DOHH2 (cell line): Measurements from ENCODE around the gene P2RX3.

Experiments
- H3F3A ChIP-seq: fragments of 200-600 bp; sonication (generic), shearing (Covaris generic); 2 replicates; pipeline ENCODE4 v1.6.0; 2016; ENCODE audit warnings: antibody characterized with exemption, mild to moderate bottlenecking; ENCODE audit not compliant: control insufficient read depth, insufficient read depth
- H3K27ac ChIP-seq: fragments of 200-600 bp; sonication (generic); 2 replicates; pipeline ENCODE4 v1.5.1; 2014; ENCODE audit warnings: low read depth, mild to moderate bottlenecking, low read length, moderate library complexity
- H3K27me3 ChIP-seq: fragments of 200-600 bp; sonication (generic); 2 replicates; pipeline ENCODE4 v1.6.1; 2014; ENCODE audit warnings: mild to moderate bottlenecking, low read length, mixed read lengths; ENCODE audit not compliant: control insufficient read depth
- H3K36me3 ChIP-seq: fragments of 200-600 bp; sonication (generic); 2 replicates; pipeline ENCODE4 v1.6.1; 2014; ENCODE audit warnings: mild to moderate bottlenecking, low read length, moderate library complexity, mixed read lengths; ENCODE audit not compliant: control insufficient read depth
- H3K4me1 ChIP-seq: fragments of 200-600 bp; sonication (generic); 2 replicates; pipeline ENCODE4 v1.6.1; 2014; ENCODE audit warnings: mild to moderate bottlenecking, low read length, mixed read lengths; ENCODE audit not compliant: control insufficient read depth
- H3K4me2 ChIP-seq: fragments of 200-600 bp; sonication (generic); 2 replicates; pipeline ENCODE4 v1.6.0; 2014; ENCODE audit warnings: mild to moderate bottlenecking, low read length, moderate library complexity
- H3K4me3 ChIP-seq: fragments of 200-600 bp; sonication (generic); 2 replicates; pipeline ENCODE4 v1.5.1; 2014; ENCODE audit warnings: mild to moderate bottlenecking, low read length, mixed read lengths
- H3K79me2 ChIP-seq: fragments of 200-600 bp; sonication (generic); 2 replicates; pipeline ENCODE4 v1.6.1; 2014; ENCODE audit warnings: mild to moderate bottlenecking, low read length, mixed read lengths; ENCODE audit not compliant: control insufficient read depth
- H3K9me2 ChIP-seq: fragments of 200-600 bp; sonication (generic); replicated peaks from 2 replicates; pipeline ENCODE4 v1.6.1; 2014; ENCODE audit warnings: mild to moderate bottlenecking, low read length, mixed read lengths; ENCODE audit not compliant: control insufficient read depth
- H3K9me3 ChIP-seq: fragments of 200-600 bp; sonication (generic); 2 replicates; pipeline ENCODE4 v1.6.1; 2014; ENCODE audit warnings: antibody characterized with exemption, low read length, mixed read lengths; ENCODE audit not compliant: control insufficient read depth, insufficient read depth
- H4K20me1 ChIP-seq: fragments of 200-600 bp; sonication (generic); 2 replicates; pipeline ENCODE4 v1.6.0; 2014; ENCODE audit warnings: low read depth, mild to moderate bottlenecking, antibody characterized with exemption, low read length, moderate library complexity; ENCODE audit not compliant: control insufficient read depth, insufficient read depth
- CTCF ChIP-seq: fragments of 200-600 bp; sonication (generic); IDR thresholded peaks from one replicate; pipeline ENCODE4 v1.5.1; 2014; ENCODE audit warnings: antibody characterized with exemption, mild to moderate bottlenecking, low read depth, low read length; ENCODE audit not compliant: poor library complexity, severe bottlenecking
- EZH2phosphoT487 ChIP-seq: fragments of 200-600 bp; sonication (generic); IDR thresholded peaks from 2 replicates; pipeline ENCODE4 v1.6.1; 2017; ENCODE audit warnings: borderline replicate concordance, mild to moderate bottlenecking, antibody characterized with exemption, low read length, moderate library complexity, mixed read lengths

P2RX3 gene

DNA sequence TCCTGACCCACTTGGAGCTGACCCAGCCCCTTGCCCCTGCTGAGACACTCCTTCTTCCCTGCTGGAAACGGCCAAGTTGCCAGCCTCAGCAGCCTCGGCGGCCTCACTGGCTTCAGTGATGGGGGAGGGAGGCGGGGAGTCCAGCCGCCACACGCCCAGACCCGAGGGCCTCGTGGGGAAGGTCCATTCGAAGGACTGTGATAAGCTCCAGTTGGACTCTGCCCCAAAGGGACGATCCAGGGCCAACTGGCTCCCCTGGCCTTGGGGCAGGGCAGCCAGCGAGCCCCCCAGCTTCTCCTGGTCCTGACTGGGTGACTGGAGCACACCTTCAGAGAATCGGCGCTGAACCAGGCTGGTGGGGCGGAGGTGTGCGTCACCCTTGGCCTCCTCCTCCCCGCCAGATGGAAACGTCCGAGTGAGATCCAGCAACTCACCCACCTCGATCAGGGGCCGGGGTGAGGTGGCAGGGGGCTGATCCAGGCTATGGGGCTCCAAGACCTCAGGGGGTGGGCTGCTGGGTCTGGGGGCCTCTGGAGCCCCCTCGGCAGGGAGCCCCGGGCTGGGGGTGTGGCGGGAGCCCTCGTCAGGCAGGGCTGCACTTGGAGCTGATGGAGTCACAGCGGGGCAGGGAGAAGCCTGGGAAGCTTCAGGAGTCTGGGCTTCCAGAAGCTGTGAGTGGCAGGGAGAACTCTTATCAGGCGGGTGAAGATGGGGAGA is 24.9 kb upstream of the P2RX3 start:
- Histone ChIP-seq H3K27me3 (no peaks in the 10 kb centered on the region), H3K4me1 (peaks cover 15% of the 10 kb centered on the region), H3K4me3 (no peak overlapping the region), H3K4me2 (no peak overlapping the region), H3K79me2 (no peaks in the 10 kb centered on the region), H3F3A (no peaks in the 10 kb centered on the region), H3K27ac (no peak overlapping the region), H3K9me3 (no peaks in the 10 kb centered on the region), H3K36me3 (peaks cover 13% of the 10 kb centered on the region), H3K9me2 (no peaks in the 10 kb centered on the region), H4K20me1 (no peaks in the 10 kb centered on the region)
- TF ChIP-seq EZH2phosphoT487 (no peak), CTCF (no peak)

DNA sequence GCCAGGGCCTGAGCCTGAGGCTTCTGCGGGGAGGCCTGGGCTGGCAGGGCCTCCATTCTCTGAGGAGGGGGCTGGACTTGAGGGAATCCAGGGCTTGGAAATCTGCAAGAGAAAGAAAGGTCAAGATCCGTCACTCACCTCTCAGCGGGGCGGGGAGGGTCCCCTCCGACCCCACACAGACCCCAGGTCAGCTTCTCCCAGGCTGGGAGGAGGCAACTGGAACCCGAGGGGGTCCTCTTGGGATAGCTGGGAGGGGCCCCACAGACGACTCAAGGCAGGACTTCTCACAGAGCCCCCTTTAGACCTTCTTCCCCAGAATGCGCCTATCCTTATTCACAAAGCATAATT is 24.4 kb upstream of the P2RX3 start:
- Histone ChIP-seq H3K9me2 (no peaks in the 10 kb centered on the region), H3K4me2 (no peak overlapping the region), H3K27ac (no peak overlapping the region), H3K9me3 (no peaks in the 10 kb centered on the region), H3K36me3 (peaks cover 13% of the 10 kb centered on the region), H4K20me1 (no peaks in the 10 kb centered on the region), H3K4me3 (no peak overlapping the region), H3K4me1 (peaks cover 15% of the 10 kb centered on the region), H3K79me2 (no peaks in the 10 kb centered on the region), H3F3A (no peaks in the 10 kb centered on the region), H3K27me3 (no peaks in the 10 kb centered on the region)
- TF ChIP-seq EZH2phosphoT487 (no peak), CTCF (no peak)

DNA sequence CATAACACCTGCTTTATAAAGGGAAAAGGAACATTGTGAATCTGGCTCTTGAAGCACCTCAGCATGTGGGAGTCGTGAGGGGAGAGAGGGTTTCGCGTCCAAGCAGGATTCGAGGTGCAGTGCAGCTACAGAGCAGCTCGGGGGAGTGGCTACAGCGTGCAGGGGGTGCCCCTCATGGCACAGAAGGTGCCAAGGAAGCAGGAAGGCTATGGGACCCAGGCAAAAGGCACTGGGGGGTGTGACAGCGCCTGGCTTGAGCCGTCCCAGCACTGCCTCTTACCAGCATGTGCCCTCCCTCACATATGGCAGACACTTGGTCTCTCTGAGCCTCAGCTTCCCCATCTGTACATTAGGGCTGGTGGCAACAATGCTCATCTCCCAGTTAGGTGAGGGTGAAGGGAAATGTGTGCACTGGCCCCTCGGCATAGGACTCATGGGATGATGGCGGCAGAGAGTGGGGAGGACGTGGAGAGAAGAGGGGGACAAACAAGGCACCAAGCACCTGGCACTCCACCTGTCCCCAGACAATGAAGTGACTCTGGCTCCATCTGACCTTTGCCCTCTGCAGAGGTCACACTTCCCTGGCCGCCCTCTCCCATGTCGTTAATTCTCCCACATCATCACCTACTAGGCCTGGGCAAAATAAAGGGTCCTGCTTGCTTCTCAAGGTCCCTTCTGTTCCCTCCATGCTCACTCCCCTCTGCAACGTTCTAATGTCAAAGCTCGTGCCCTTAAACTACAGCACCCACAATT is 23.8 kb upstream of the P2RX3 start:
- Histone ChIP-seq H3K9me2 (no peaks in the 10 kb centered on the region), H3K36me3 (peaks cover 13% of the 10 kb centered on the region), H3K4me3 (no peak overlapping the region), H3K27me3 (no peaks in the 10 kb centered on the region), H3F3A (no peaks in the 10 kb centered on the region), H3K4me1 (peaks cover 15% of the 10 kb centered on the region), H3K79me2 (no peaks in the 10 kb centered on the region), H3K27ac (no peak overlapping the region), H4K20me1 (no peaks in the 10 kb centered on the region), H3K4me2 (no peak overlapping the region), H3K9me3 (no peaks in the 10 kb centered on the region)
- TF ChIP-seq CTCF (no peak), EZH2phosphoT487 (no peak)
